ENCODE data around the gene PSORS1C1.

PSORS1C1 gene

GRCh38 chr6:31121131-31121790, 6.7 kb downstream of the PSORS1C1 start:
- ChIA-PET CTCF (interaction anchor here (0.8 to 11.8 kb wide), 5 partner anchors 7 to 299 kb away, joined by 3 to 162 read pairs (median 8); no protein-coding TSS in a partner anchor), POLR2A (no interaction called here)
- no peak overlapping the region for H3K4me3 ChIP-seq (ENCODE audit: low read depth, low read length)
- no peak for DNase-seq (ENCODE audit: low read depth, low spot score)
- no peak for TF ChIP-seq CTCF (IDR thresholded peaks at IDR 0.05; ENCODE audit: insufficient read depth, low read length, missing control alignments)

GRCh38 chr6:31122791-31123706, 8.4 kb downstream of the PSORS1C1 start:
- peak; percentile 49 for DNase-seq (ENCODE audit: low read depth, low spot score)
- H3K4me3 ChIP-seq (ENCODE audit: low read depth, low read length), result no peak overlapping the region
- ChIA-PET CTCF (interaction anchor here (0.9 to 11.1 kb wide), 9 partner anchors 8 to 181 kb away, joined by 3 to 162 read pairs (median 7); partner anchors contain the start of genes C6orf15, CDSN and PSORS1C1), POLR2A (no interaction called here)
- TF ChIP-seq CTCF (IDR thresholded peaks at IDR 0.05; ENCODE audit: insufficient read depth, low read length, missing control alignments), result no peak

GRCh38 chr6:31125162-31125561, 10.6 kb downstream of the PSORS1C1 start:
- ChIA-PET POLR2A (interaction anchor here (1.3 kb wide), 1 partner anchor 33 kb away, joined by 3 read pairs; the partner anchor contains the start of gene TCF19), CTCF (interaction anchor here (1.1 to 11.1 kb wide), 7 partner anchors 8 to 242 kb away, joined by 3 to 162 read pairs (median 11); partner anchors contain the start of genes C6orf15, CDSN, PSORS1C1 and VARS2)
- no peak overlapping the region for H3K4me3 ChIP-seq (ENCODE audit: low read depth, low read length)
- no peak for TF ChIP-seq CTCF (IDR thresholded peaks at IDR 0.05; ENCODE audit: insufficient read depth, low read length, missing control alignments)
- no peak for DNase-seq (ENCODE audit: low read depth, low spot score)

- TF ChIP-seq CTCF (IDR thresholded peaks at IDR 0.05; ENCODE audit: insufficient read depth, low read length, missing control alignments), result no peak
- peak; percentile 65 for DNase-seq (ENCODE audit: low read depth, low spot score)
- ChIA-PET CTCF (interaction anchor here (0.8 to 11.1 kb wide), 12 partner anchors 7 to 241 kb away, joined by 3 to 162 read pairs (median 5); partner anchors contain the start of genes C6orf15, CDSN, PSORS1C1 and PSORS1C2), POLR2A (interaction anchor here (1.3 kb wide), 1 partner anchor 33 kb away, joined by 3 read pairs; the partner anchor contains the start of gene TCF19)
- H3K4me3 ChIP-seq (ENCODE audit: low read depth, low read length), result no peak overlapping the region
These were observed 11.2 kb downstream of the PSORS1C1 start for GRCh38 chr6:31125586-31126363.

GRCh38 chr6:31126396-31127175, 12.0 kb downstream of the PSORS1C1 start:
- no peak for DNase-seq (ENCODE audit: low read depth, low spot score)
- no peak for TF ChIP-seq CTCF (IDR thresholded peaks at IDR 0.05; ENCODE audit: insufficient read depth, low read length, missing control alignments)
- CTCF ChIA-PET, result interaction anchor here (0.8 to 11.1 kb wide), 20 partner anchors 11 to 298 kb away, joined by 3 to 162 read pairs (median 5); partner anchors contain the start of genes C6orf15, CCHCR1, CDSN and PSORS1C1
- POLR2A ChIA-PET, result interaction anchor here (0.5 to 1.3 kb wide), 2 partner anchors 32 to 66 kb away, joined by 3 read pairs; partner anchors contain the start of gene TCF19
- no peak overlapping the region for H3K4me3 ChIP-seq (ENCODE audit: low read depth, low read length)

All from AG04449 (cell line).